ENCODE data around the gene ACTG1.

Gene ACTG1

DNA sequence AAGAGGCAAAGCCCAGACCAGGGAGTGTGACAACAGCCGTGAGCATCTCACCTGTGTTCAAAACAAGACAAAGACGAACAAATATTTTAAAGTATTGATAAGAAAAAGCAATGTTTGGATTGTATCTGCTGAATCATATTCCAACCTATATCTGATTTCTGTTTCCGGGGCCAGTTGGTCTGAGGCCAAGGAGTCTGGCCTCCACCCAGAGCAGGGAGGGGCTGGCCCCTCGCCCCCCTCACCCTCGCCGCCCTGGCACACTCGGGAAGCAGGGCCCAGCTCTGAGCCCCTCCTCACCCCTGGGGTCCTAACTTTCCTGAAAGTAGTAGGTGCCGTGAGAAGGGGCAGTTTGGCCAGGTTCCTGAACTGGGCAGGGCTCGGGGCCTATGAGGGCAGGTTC, 48.0 kb downstream of the ACTG1 start:
- DNase-seq (ENCODE audit: low read depth, low spot score), result no peak

- no peak for DNase-seq (ENCODE audit: low read depth, low spot score)
These were observed 49.1 kb downstream of the ACTG1 start for GRCh38 chr17:81463506-81463905.

DNA sequence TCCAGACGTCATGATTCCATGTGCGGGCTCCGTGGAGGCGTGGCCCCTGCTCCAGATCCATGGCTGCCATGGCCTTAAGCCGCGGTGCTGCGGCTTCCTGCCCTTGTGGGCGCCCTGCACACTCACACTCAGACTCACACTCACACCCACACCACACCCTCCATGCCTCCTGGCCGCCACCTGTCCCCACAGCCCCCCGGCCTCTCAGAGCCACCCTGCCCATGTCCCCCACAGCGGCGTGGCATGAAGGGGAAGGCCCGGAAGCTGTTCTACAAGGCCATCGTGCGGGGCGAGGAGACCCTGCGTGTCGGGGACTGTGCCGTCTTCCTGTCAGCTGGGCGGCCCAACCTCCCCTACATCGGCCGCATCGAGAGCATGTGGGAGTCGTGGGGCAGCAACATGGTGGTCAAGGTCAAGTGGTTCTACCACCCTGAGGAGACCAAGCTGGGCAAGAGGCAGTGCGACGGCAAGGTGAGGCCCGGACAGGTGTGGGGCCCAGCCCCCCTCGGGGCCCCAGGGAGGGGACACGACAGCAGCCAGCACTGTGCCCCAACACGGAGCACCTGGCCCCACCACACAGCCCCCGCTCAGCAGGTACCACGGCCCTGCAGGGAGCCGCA, 50.0 kb downstream of the ACTG1 start:
- DNase-seq (ENCODE audit: low read depth, low spot score), result no peak

DNA sequence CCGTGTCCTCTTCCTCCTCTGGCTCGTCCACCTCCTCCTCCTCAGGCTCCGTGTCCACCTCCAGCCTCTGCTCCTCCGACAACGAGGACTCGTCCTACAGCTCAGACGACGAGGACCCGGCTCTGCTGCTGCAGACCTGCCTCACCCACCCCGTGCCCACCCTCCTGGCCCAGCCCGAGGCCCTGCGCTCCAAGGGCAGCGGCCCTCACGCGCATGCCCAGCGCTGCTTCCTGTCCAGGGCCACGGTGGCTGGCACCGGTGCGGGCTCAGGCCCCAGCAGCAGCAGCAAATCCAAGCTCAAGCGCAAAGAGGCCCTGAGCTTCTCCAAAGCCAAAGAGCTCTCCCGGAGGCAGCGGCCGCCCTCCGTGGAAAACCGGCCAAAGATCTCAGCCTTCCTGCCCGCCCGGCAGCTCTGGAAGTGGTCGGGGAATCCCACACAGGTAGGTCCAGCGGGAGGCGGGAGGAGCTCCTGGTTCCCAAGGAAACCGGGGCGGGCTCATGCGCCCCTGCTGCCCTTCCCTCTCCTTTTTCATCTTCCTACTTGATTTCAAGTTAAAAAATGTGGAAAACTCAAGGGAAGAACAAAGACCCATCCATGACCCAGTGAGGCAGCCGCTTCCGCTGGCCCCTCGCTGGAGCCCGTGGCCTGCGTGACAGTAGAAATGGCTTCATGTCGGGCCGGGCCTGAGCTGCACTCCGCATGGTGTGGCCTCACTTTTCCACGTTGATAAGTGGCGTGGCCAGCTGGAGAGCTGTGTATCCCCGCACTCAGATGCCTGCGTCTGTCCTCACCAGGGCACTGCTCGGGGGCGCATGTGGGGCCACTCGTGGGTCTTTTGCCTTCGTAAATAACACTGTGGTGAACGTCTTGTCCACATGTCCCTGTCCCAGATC, 50.7 kb downstream of the ACTG1 start:
- no peak for DNase-seq (ENCODE audit: low read depth, low spot score)

GRCh38 chr17:81460856-81461460, 51.6 kb downstream of the ACTG1 start:
- no peak for DNase-seq (ENCODE audit: low read depth, low spot score)

Measured in smooth muscle cell of the brain vasculature (primary cell).